HL-60 (cell line): ENCODE data around the gene JAK1.

ENCODE experiments used
- DNase-seq, 2 experiments: peaks; one replicate each; pipeline ENCODE4 v3.0.0-alpha.2; 2010 to 2020; ENCODE audit warnings: low read depth in 1 of 2, low spot score in 1 of 2
- H3K27ac ChIP-seq: fragments of 250-450 bp; sonication (Bioruptor Pico); replicated peaks from 2 replicates; pipeline ENCODE4 v1.5.1; 2020; ENCODE audit warnings: mild to moderate bottlenecking, moderate library complexity
- H3K27me3 ChIP-seq: fragments of 250-450 bp; sonication (Bioruptor Pico); 2 replicates; pipeline ENCODE4 v1.5.1; 2021; ENCODE audit warnings: mild to moderate bottlenecking, moderate library complexity; ENCODE audit not compliant: insufficient read depth, poor library complexity, severe bottlenecking
- H3K4me3 ChIP-seq: replicated peaks from 2 replicates; pipeline ENCODE4 v1.5.1; 2011; ENCODE audit warnings: mild to moderate bottlenecking, control low read depth, low read length; ENCODE audit not compliant: insufficient read depth
- GABPA ChIP-seq: IDR thresholded peaks from 2 replicates; pipeline ENCODE4 v1.6.1; 2012; ENCODE audit warnings: low read depth
- POLR2AphosphoS5 ChIP-seq: IDR thresholded peaks from 2 replicates; pipeline ENCODE4 v1.6.1; 2012; ENCODE audit warnings: low read depth
- SPI1 ChIP-seq: IDR thresholded peaks from 2 replicates; pipeline ENCODE4 v1.6.1; 2012; ENCODE audit warnings: low read depth, mild to moderate bottlenecking, borderline replicate concordance
- TF ChIP-seq, protein P1 (sequence below): IDR thresholded peaks from 2 replicates; pipeline ENCODE4 v1.6.1; 2012; ENCODE audit warnings: low read depth; ENCODE audit not compliant: insufficient replicate concordance
- TF ChIP-seq, protein P2 (sequence below): IDR thresholded peaks from one replicate; pipeline ENCODE4 v1.5.1; 2011; ENCODE audit warnings: low read length, control low read depth, inconsistent platforms; ENCODE audit not compliant: insufficient read depth

JAK1 gene

DNA sequence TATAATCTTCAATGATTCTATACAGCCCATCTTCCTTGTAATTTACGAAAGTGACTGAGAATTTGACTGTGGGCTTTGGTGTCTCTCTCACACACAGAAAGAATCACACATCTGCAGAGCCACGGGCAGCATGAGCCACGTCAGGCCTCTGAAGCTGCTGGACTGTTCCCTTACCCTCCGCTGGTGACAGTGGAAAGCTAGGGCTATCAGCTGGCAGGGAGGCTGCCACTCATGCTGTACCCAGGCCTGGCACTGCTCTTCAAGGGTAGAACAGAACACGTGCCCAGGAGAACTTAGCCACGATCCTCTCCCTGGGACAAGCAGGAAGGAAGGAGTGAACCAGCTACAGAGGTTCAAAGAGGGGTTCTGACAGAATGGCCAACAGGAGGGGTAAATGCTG is 90.7 kb downstream of the JAK1 start:
- H3K27ac ChIP-seq, result no peak overlapping the region
- H3K27me3 ChIP-seq, result no peaks in the 10 kb centered on the region
- TF ChIP-seq GABPA (no peak), POLR2AphosphoS5 (no peak), SPI1 (no peak)
- TF ChIP-seq, protein P1, sequence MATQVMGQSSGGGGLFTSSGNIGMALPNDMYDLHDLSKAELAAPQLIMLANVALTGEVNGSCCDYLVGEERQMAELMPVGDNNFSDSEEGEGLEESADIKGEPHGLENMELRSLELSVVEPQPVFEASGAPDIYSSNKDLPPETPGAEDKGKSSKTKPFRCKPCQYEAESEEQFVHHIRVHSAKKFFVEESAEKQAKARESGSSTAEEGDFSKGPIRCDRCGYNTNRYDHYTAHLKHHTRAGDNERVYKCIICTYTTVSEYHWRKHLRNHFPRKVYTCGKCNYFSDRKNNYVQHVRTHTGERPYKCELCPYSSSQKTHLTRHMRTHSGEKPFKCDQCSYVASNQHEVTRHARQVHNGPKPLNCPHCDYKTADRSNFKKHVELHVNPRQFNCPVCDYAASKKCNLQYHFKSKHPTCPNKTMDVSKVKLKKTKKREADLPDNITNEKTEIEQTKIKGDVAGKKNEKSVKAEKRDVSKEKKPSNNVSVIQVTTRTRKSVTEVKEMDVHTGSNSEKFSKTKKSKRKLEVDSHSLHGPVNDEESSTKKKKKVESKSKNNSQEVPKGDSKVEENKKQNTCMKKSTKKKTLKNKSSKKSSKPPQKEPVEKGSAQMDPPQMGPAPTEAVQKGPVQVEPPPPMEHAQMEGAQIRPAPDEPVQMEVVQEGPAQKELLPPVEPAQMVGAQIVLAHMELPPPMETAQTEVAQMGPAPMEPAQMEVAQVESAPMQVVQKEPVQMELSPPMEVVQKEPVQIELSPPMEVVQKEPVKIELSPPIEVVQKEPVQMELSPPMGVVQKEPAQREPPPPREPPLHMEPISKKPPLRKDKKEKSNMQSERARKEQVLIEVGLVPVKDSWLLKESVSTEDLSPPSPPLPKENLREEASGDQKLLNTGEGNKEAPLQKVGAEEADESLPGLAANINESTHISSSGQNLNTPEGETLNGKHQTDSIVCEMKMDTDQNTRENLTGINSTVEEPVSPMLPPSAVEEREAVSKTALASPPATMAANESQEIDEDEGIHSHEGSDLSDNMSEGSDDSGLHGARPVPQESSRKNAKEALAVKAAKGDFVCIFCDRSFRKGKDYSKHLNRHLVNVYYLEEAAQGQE, result no peak
- TF ChIP-seq, protein P2, sequence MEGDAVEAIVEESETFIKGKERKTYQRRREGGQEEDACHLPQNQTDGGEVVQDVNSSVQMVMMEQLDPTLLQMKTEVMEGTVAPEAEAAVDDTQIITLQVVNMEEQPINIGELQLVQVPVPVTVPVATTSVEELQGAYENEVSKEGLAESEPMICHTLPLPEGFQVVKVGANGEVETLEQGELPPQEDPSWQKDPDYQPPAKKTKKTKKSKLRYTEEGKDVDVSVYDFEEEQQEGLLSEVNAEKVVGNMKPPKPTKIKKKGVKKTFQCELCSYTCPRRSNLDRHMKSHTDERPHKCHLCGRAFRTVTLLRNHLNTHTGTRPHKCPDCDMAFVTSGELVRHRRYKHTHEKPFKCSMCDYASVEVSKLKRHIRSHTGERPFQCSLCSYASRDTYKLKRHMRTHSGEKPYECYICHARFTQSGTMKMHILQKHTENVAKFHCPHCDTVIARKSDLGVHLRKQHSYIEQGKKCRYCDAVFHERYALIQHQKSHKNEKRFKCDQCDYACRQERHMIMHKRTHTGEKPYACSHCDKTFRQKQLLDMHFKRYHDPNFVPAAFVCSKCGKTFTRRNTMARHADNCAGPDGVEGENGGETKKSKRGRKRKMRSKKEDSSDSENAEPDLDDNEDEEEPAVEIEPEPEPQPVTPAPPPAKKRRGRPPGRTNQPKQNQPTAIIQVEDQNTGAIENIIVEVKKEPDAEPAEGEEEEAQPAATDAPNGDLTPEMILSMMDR, result no peak
- DNase-seq, result no peak
- no peak overlapping the region for H3K4me3 ChIP-seq

DNA sequence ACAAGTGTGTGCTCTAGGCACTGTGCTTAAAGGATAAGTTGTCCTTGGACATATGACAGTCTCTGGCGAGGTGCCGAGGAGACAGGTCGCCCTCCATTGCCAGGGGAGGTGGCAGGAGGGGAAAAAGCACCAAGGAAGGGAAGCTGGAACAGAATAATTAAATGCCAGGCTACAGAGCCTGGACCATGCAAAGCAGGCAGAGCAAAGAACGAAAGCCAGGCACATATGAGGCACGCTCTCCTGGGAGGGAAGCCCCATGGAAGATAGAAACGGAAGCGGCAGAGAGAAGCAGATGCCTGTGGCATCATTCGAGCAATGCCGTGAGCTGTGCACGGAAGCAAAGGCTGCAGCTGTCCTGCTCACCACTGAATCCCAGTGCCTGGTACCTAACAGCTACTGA is 91.2 kb downstream of the JAK1 start:
- no peak overlapping the region for H3K27ac ChIP-seq
- TF ChIP-seq GABPA (no peak), SPI1 (no peak), POLR2AphosphoS5 (no peak)
- TF ChIP-seq, protein P2, result no peak
- TF ChIP-seq, protein P1, result no peak
- no peaks in the 10 kb centered on the region for H3K27me3 ChIP-seq
- no peak for DNase-seq
- no peak overlapping the region for H3K4me3 ChIP-seq

DNA sequence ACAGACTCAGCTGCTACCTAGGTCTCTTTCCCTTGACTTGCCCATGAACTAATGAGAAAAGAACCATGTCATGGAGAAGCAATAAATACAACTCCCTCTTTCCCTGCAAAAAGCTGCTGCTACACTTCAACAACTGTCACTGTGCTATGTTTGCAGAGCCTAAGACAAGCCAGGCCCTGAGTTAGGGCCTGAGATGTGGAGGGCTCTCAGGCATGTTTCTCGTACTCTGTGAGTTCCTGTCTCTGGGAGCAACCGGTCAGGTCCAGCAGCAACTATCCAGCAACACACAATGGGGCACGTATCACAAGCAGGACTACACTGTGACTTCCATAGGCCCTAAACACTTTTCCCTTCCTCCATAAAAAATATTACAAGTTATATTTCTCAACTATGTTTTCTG is 91.7 kb downstream of the JAK1 start:
- TF ChIP-seq, protein P2, result no peak
- no peak for TF ChIP-seq GABPA
- TF ChIP-seq SPI1, result no peak
- no peak for TF ChIP-seq POLR2AphosphoS5
- TF ChIP-seq, protein P1, result no peak
- no peak overlapping the region for H3K4me3 ChIP-seq
- no peaks in the 10 kb centered on the region for H3K27me3 ChIP-seq
- H3K27ac ChIP-seq, result no peak overlapping the region
- DNase-seq, result no peak
